Esophagus squamous epithelium (tissue), 4 donors: Measurements from ENCODE around the gene GPR146.

Source experiments
- POLR2A ChIP-seq, 4 donors: fragments of 450-650 bp; IDR thresholded peaks; one replicate each; pipeline ENCODE4 v1.6.1; 2017; ENCODE audit warnings: antibody characterized with exemption in 4 of 4, mild to moderate bottlenecking in 4 of 4, moderate library complexity in 3 of 4
- TF ChIP-seq, protein P1 (sequence below), 6 experiments: fragments of 450-650 bp in 4 of 6; fragments of 200-600 bp in 2 of 6; sonication (generic) in 2 of 6; IDR thresholded peaks; one replicate each; pipeline ENCODE4 v1.5.1; 2016 to 2019; ENCODE audit warnings: antibody characterized with exemption in 6 of 6, mild to moderate bottlenecking in 4 of 6, moderate library complexity in 4 of 6

DNA sequence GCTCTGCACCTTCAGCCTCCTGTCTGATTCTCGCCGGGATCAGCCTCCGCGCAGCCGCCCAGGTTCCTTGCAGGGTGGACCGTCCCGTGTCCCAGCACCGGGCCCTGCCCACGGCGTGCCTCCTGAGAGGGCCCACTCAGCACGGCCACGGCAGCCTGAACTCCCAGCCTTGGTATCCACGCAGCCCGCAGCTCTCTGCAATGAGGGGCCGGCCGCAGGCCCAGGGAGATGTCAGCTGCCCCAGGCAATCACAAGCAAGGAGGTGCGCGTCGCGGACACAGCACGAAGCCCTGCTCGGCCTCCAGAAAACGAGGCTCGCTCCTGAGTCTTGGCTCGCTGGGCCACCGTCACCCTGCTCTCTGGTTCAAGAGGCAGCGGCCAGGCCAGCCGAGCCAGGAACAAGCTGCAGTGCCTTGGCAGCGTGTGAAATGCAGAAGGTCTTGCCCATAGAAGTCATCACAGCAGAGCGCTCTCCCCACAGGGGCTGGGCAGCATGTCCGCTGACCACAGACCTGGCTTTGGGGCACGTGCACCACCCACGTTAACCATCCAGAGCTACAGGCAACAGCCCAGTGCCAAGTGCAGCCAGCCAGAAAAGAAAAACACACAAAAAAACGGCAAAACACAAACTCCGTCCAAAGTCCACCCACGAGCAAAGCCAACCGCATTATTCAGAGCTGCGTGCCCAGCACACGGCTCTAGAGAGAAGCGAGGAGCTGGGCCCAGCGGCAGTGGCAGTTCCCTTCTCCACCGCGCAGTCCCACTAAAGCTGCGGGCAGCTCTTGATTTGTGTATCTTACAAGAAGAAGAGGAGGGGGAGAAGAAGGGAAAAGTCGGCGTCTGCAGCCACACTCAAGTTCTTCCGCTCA is 57.5 kb downstream of the GPR146 start:
- TF ChIP-seq, protein P1, sequence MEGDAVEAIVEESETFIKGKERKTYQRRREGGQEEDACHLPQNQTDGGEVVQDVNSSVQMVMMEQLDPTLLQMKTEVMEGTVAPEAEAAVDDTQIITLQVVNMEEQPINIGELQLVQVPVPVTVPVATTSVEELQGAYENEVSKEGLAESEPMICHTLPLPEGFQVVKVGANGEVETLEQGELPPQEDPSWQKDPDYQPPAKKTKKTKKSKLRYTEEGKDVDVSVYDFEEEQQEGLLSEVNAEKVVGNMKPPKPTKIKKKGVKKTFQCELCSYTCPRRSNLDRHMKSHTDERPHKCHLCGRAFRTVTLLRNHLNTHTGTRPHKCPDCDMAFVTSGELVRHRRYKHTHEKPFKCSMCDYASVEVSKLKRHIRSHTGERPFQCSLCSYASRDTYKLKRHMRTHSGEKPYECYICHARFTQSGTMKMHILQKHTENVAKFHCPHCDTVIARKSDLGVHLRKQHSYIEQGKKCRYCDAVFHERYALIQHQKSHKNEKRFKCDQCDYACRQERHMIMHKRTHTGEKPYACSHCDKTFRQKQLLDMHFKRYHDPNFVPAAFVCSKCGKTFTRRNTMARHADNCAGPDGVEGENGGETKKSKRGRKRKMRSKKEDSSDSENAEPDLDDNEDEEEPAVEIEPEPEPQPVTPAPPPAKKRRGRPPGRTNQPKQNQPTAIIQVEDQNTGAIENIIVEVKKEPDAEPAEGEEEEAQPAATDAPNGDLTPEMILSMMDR (IDR thresholded peaks at IDR 0.05) = no peak
- no peak for TF ChIP-seq POLR2A (IDR thresholded peaks at IDR 0.05)
